ENCODE results near the gene TFB2M.

- no peak for TF ChIP-seq CTCF (IDR thresholded peaks at IDR 0.05)
- TF ChIP-seq POLR2A (IDR thresholded peaks at IDR 0.05; ENCODE audit: low read depth): no peak
- TF ChIP-seq POLR2AphosphoS5 (IDR thresholded peaks at IDR 0.05): no peak
- TF ChIP-seq EP300 (IDR thresholded peaks at IDR 0.05): no peak
Measured at GRCh38 chr1:246599315-246599714, 33.3 kb upstream of the TFB2M start.

All from esophagus muscularis mucosa (tissue), 4 donors.